ENCODE data around the gene ADAMTS2. TPM values are rescaled to one million over a fixed set of nuclear protein-coding genes. Genes with fewer than 3 reads are reported as not detected.

The ADAMTS2 gene
- total RNA-seq, 5 donors from 2014 or later (not counting 1 experiment from before 2014, with no cell fraction given), result 0.09 to 0.23 TPM; not detected in 3

GRCh38 chr5:179380211-179381035 lies 35.2 kb upstream of the ADAMTS2 start:
- H3K36me3 Mint-ChIP-seq, result no peaks in the 10 kb centered on the region
- no peak overlapping the region for H3K27ac ChIP-seq (ENCODE audit: low read length)
- ChIA-PET CTCF (no interaction called here), POLR2A (no interaction called here)
- no peaks in the 10 kb centered on the region for H3K9me3 ChIP-seq
- no peaks in the 10 kb centered on the region for H3K27me3 Mint-ChIP-seq
- H3K36me3 ChIP-seq (ENCODE audit: control insufficient read depth in 2 of 2, extremely low read depth in 1 of 2, insufficient read depth in 1 of 2, low read length in 1 of 2), result no peaks in the 10 kb centered on the region
- no peak overlapping the region for H3K27ac Mint-ChIP-seq
- H3K4me1 Mint-ChIP-seq, result no peaks in the 10 kb centered on the region
- 81% methylated on average over 23 of the region's 28 CpGs for WGBS (ENCODE audit: insufficient coverage)
- no peak overlapping the region for H3K4me3 Mint-ChIP-seq
- DNase-seq (peak in 1 of 35 experiments; percentile 20), ATAC-seq (replicated peaks in 1 of 4) (no peak)
- H3K9me3 Mint-ChIP-seq, result no peaks in the 10 kb centered on the region
- no peak overlapping the region for H3K4me3 ChIP-seq (ENCODE audit: control insufficient read depth in 1 of 2, extremely low read depth in 1 of 2, low read length in 1 of 2)
- H3K27me3 ChIP-seq (replicated peaks in 1 of 2; ENCODE audit: control insufficient read depth in 2 of 2, extremely low read depth in 1 of 2, insufficient read depth in 2 of 2, low read length in 1 of 2), result peaks cover 0 to 9% of the 10 kb centered on the region in 2 experiments
- no peaks in the 10 kb centered on the region for H3K4me1 ChIP-seq (ENCODE audit: control insufficient read depth in 1 of 2, extremely low read depth in 1 of 2, insufficient read depth in 2 of 2, low read length in 2 of 2)

- Mint-ChIP-seq H3K4me3 (no peak overlapping the region), H3K4me1 (no peaks in the 10 kb centered on the region), H3K36me3 (no peaks in the 10 kb centered on the region), H3K27ac (no peak overlapping the region), H3K27me3 (no peaks in the 10 kb centered on the region), H3K9me3 (no peaks in the 10 kb centered on the region)
- no peak overlapping the region for H3K27ac ChIP-seq (ENCODE audit: low read length)
- no peaks in the 10 kb centered on the region for H3K36me3 ChIP-seq (ENCODE audit: control insufficient read depth in 2 of 2, extremely low read depth in 1 of 2, insufficient read depth in 1 of 2, low read length in 1 of 2)
- H3K27me3 ChIP-seq (replicated peaks in 1 of 2; ENCODE audit: control insufficient read depth in 2 of 2, extremely low read depth in 1 of 2, insufficient read depth in 2 of 2, low read length in 1 of 2), result peaks cover 0 to 9% of the 10 kb centered on the region in 2 experiments
- 92% methylated on average over 7 of the region's 9 CpGs for WGBS (ENCODE audit: insufficient coverage)
- no peaks in the 10 kb centered on the region for H3K9me3 ChIP-seq
- ATAC-seq (replicated peaks in 1 of 4), result no peak
- H3K4me3 ChIP-seq (ENCODE audit: control insufficient read depth in 1 of 2, extremely low read depth in 1 of 2, low read length in 1 of 2), result no peak overlapping the region
- H3K4me1 ChIP-seq (ENCODE audit: control insufficient read depth in 1 of 2, extremely low read depth in 1 of 2, insufficient read depth in 2 of 2, low read length in 2 of 2), result no peaks in the 10 kb centered on the region
- ChIA-PET CTCF (no interaction called here), POLR2A (no interaction called here)
- DNase-seq, result no peak
These were observed 34.1 kb upstream of the ADAMTS2 start for GRCh38 chr5:179379321-179379890.

GRCh38 chr5:179378441-179379271 lies 33.4 kb upstream of the ADAMTS2 start:
- H3K9me3 Mint-ChIP-seq, result no peaks in the 10 kb centered on the region
- no peak overlapping the region for H3K4me3 ChIP-seq (ENCODE audit: control insufficient read depth in 1 of 2, extremely low read depth in 1 of 2, low read length in 1 of 2)
- no peak overlapping the region for H3K27ac ChIP-seq (ENCODE audit: low read length)
- no peaks in the 10 kb centered on the region for H3K9me3 ChIP-seq
- 76% methylated on average over 16 of the region's 16 CpGs for WGBS (ENCODE audit: insufficient coverage)
- CTCF ChIA-PET, result no interaction called here
- H3K36me3 ChIP-seq (ENCODE audit: control insufficient read depth in 2 of 2, extremely low read depth in 1 of 2, insufficient read depth in 1 of 2, low read length in 1 of 2), result no peaks in the 10 kb centered on the region
- H3K4me1 Mint-ChIP-seq, result no peaks in the 10 kb centered on the region
- peaks cover 2 to 3% of the 10 kb centered on the region in 2 donors for H3K27me3 Mint-ChIP-seq
- ATAC-seq (replicated peaks in 1 of 4), result no peak
- H3K27me3 ChIP-seq (replicated peaks in 1 of 2; ENCODE audit: control insufficient read depth in 2 of 2, extremely low read depth in 1 of 2, insufficient read depth in 2 of 2, low read length in 1 of 2), result peaks cover 0 to 9% of the 10 kb centered on the region in 2 experiments
- no peak overlapping the region for H3K4me3 Mint-ChIP-seq
- no peak overlapping the region for H3K27ac Mint-ChIP-seq
- POLR2A ChIA-PET, result no interaction called here
- no peaks in the 10 kb centered on the region for H3K36me3 Mint-ChIP-seq
- DNase-seq, result peak in 1 of 35 experiments; percentile 14
- no peaks in the 10 kb centered on the region for H3K4me1 ChIP-seq (ENCODE audit: control insufficient read depth in 1 of 2, extremely low read depth in 1 of 2, insufficient read depth in 2 of 2, low read length in 2 of 2)

GRCh38 chr5:179378116-179378440 lies 32.8 kb upstream of the ADAMTS2 start:
- ATAC-seq (replicated peaks in 1 of 4) (no peak), DNase-seq (peak in 1 of 35 experiments; percentile 15)
- Mint-ChIP-seq H3K4me3 (no peak overlapping the region), H3K27me3 (peaks cover 2 to 3% of the 10 kb centered on the region in 2 donors), H3K27ac (no peak overlapping the region), H3K36me3 (no peaks in the 10 kb centered on the region), H3K9me3 (no peaks in the 10 kb centered on the region), H3K4me1 (no peaks in the 10 kb centered on the region)
- Histone ChIP-seq H3K36me3 (ENCODE audit: control insufficient read depth in 2 of 2, extremely low read depth in 1 of 2, insufficient read depth in 1 of 2, low read length in 1 of 2) (no peaks in the 10 kb centered on the region), H3K4me3 (ENCODE audit: control insufficient read depth in 1 of 2, extremely low read depth in 1 of 2, low read length in 1 of 2) (no peak overlapping the region), H3K27ac (ENCODE audit: low read length) (no peak overlapping the region), H3K9me3 (no peaks in the 10 kb centered on the region), H3K27me3 (replicated peaks in 1 of 2; ENCODE audit: control insufficient read depth in 2 of 2, extremely low read depth in 1 of 2, insufficient read depth in 2 of 2, low read length in 1 of 2) (peaks cover 0 to 9% of the 10 kb centered on the region in 2 experiments), H3K4me1 (ENCODE audit: control insufficient read depth in 1 of 2, extremely low read depth in 1 of 2, insufficient read depth in 2 of 2, low read length in 2 of 2) (no peaks in the 10 kb centered on the region)
- WGBS (ENCODE audit: insufficient coverage), result 75% methylated on average over 1 of the region's 5 CpGs
- POLR2A ChIA-PET, result no interaction called here
- CTCF ChIA-PET, result no interaction called here

- no peak for DNase-seq
- no peaks in the 10 kb centered on the region for H3K9me3 Mint-ChIP-seq
These were observed 32.3 kb upstream of the ADAMTS2 start for GRCh38 chr5:179377421-179378115.

More at GRCh38 chr5:179377421-179378115, 32.3 kb upstream of the ADAMTS2 start:
- Mint-ChIP-seq H3K4me3 (no peak overlapping the region), H3K27me3 (peaks cover 2 to 3% of the 10 kb centered on the region in 2 donors), H3K4me1 (no peaks in the 10 kb centered on the region), H3K27ac (no peak overlapping the region), H3K36me3 (no peaks in the 10 kb centered on the region)
- Histone ChIP-seq H3K36me3 (ENCODE audit: control insufficient read depth in 2 of 2, extremely low read depth in 1 of 2, insufficient read depth in 1 of 2, low read length in 1 of 2) (no peaks in the 10 kb centered on the region), H3K4me1 (ENCODE audit: control insufficient read depth in 1 of 2, extremely low read depth in 1 of 2, insufficient read depth in 2 of 2, low read length in 2 of 2) (no peaks in the 10 kb centered on the region), H3K4me3 (ENCODE audit: control insufficient read depth in 1 of 2, extremely low read depth in 1 of 2, low read length in 1 of 2) (no peak overlapping the region), H3K9me3 (no peaks in the 10 kb centered on the region), H3K27ac (ENCODE audit: low read length) (no peak overlapping the region), H3K27me3 (replicated peaks in 1 of 2; ENCODE audit: control insufficient read depth in 2 of 2, extremely low read depth in 1 of 2, insufficient read depth in 2 of 2, low read length in 1 of 2) (peaks cover 0 to 9% of the 10 kb centered on the region in 2 experiments)
- WGBS (ENCODE audit: insufficient coverage), result 74% methylated on average over 16 of the region's 17 CpGs
- ChIA-PET POLR2A (no interaction called here), CTCF (no interaction called here)
- ATAC-seq (replicated peaks in 1 of 4), result no peak

Data from T-cell (primary cell).